Measurements from ENCODE around the gene ANKS1B.

Gene ANKS1B

DNA sequence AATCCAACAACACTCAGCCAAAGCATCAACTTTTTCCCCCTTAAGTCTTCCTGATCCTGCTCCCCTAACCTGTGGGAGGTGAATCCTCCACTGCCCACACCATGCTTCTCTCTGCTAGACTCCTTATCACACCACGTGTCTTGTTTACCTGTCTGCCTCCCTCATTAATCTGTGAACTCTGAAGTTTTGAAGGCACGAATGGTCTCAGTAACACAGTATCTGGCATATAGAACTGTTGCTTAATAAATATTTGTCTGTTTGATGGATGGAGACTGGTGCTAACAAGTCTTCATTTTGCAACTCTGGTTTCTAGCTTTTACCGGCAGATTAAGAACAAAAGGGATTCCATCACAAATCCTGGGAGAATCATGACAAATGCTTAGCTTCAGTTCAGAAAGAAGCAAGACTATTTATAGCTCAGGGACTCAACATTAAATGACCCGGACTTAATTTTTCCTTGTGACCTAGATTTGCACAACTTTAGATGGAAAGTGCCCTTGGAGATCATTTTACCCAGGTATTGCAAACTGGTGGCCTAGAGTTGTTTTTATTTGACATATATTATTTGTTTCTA lies 1072.2 kb downstream of the ANKS1B start:
- TF ChIP-seq, protein P1, sequence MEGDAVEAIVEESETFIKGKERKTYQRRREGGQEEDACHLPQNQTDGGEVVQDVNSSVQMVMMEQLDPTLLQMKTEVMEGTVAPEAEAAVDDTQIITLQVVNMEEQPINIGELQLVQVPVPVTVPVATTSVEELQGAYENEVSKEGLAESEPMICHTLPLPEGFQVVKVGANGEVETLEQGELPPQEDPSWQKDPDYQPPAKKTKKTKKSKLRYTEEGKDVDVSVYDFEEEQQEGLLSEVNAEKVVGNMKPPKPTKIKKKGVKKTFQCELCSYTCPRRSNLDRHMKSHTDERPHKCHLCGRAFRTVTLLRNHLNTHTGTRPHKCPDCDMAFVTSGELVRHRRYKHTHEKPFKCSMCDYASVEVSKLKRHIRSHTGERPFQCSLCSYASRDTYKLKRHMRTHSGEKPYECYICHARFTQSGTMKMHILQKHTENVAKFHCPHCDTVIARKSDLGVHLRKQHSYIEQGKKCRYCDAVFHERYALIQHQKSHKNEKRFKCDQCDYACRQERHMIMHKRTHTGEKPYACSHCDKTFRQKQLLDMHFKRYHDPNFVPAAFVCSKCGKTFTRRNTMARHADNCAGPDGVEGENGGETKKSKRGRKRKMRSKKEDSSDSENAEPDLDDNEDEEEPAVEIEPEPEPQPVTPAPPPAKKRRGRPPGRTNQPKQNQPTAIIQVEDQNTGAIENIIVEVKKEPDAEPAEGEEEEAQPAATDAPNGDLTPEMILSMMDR (IDR thresholded peaks at IDR 0.05; ENCODE audit: low read depth, low read length): no peak
- no peak for DNase-seq (ENCODE audit: extremely low read depth, low read depth)

DNA sequence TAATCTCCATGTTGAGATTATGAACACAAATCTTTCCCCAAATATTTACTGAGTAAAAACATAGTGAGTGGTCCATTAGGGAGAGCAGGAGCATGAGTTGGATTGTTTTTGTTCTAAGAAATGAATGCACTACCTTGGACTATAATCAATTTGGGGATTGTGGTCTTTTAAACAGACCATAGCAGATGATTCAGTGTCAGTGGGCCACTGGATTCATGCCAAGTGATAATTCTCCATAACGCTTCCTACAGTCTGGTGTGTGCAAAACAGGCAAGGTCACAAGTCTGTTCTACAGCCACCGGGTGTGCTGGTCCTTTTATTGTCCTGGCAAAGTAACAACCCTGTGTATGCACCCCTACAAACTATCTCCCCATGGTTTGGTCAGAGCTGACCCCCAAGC lies 1073.3 kb downstream of the ANKS1B start:
- no peak for DNase-seq (ENCODE audit: extremely low read depth, low read depth)
- TF ChIP-seq, protein P1 (IDR thresholded peaks at IDR 0.05; ENCODE audit: low read depth, low read length): no peak

DNA sequence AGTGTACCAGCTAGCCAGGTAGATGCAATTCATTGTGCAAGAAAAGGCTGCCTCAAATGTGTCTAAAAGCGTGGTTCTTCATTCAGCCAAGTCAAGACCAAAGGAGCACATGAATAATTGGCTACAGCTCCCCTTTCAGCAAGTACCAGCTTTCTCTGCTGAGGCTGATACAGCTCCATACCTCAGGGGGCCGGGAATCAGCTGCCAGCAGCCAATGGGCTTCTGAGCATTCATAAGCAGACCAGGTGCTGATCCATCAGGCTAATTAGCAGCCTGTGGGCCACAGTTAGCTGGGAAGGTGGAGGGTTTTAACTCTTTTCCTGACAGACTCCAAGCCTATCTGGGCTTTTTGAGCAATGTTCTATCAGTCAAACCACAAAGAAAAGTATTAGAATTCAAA lies 1075.0 kb downstream of the ANKS1B start:
- TF ChIP-seq, protein P1 (IDR thresholded peaks at IDR 0.05; ENCODE audit: low read depth, low read length): no peak
- no peak for DNase-seq (ENCODE audit: extremely low read depth, low read depth)

DNA sequence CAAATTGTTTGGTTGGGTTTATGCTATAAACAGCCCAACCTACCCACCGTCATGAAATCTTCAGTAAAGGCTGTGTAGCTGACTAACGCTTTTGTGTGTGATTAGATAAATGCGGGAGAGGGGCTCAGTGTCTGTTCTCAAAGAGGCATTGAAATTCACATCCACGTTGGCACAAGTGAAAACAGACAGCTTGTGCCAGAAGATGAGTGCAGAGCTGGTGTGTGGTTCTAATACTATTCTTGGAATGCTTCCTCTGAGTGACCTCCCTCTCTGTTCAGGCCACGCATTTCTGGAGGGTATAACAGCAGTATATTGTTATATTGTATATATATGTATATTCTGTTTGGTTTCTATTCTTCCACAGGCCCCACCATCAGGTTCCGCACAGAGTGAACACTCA lies 1075.9 kb downstream of the ANKS1B start:
- TF ChIP-seq, protein P1 (IDR thresholded peaks at IDR 0.05; ENCODE audit: low read depth, low read length): no peak
- DNase-seq (ENCODE audit: extremely low read depth, low read depth): no peak

DNA sequence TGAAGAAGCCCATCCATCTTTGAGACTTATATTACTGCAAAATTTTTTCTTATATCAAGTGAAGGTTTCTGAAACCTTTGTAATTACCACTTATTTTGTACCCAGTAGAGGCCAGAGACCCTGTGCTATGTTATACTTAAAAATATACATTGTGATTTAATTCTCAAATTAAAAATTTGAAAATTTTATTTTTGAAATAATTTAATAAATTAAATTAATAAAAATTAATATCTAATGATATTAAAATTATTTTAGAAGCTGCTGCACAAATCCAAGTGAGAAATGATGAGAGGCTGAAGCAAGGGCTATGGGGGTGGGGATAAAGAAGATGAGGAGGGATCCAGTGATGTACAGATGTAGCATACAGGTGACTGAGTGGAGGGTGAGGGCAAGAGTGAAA lies 1080.9 kb downstream of the ANKS1B start:
- TF ChIP-seq, protein P1 (IDR thresholded peaks at IDR 0.05; ENCODE audit: low read depth, low read length): no peak
- DNase-seq (ENCODE audit: extremely low read depth, low read depth): no peak

DNA sequence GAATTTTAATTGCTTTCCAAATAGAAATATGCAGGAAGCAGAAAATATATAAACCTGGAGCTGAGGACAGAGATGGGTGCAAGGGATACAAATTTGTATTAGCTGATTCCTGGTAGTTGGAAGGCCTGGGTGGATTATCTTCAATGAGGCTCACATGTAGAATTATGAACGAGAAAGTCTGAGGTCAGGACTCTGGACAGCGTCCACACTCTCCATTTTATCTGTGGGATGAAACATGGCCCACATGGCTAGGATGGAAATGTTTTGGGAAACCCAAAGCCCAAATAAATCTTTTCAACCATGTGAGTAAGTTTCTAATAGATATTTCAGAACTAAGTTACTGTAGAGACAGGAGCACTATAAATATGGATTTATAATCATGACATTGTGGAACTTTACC lies 1083.5 kb downstream of the ANKS1B start:
- no peak for DNase-seq (ENCODE audit: extremely low read depth, low read depth)
- TF ChIP-seq, protein P1 (IDR thresholded peaks at IDR 0.05; ENCODE audit: low read depth, low read length): no peak

DNA sequence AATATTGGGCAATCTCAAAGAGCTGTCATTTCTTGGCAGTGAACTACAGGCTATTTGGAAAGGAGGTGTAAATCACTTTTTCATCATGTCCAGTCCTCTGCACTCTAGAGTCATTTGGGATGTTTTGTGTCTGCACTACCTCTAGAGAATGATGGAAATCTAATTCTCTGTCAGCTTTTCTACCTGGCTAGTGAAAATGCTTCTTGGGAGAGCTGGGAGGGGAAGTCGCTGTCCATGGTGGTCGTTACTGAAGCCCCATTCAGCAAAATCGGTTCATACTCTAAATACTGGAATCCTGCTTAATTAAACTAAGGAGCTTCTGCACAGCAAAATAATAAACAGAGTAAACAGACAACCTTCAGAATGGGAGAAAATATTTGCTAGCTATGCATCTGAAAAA lies 1087.8 kb downstream of the ANKS1B start:
- TF ChIP-seq, protein P1 (IDR thresholded peaks at IDR 0.05; ENCODE audit: low read depth, low read length): no peak
- DNase-seq (ENCODE audit: extremely low read depth, low read depth): no peak

Measured in AG09319 (cell line).